Measurements from ENCODE around the gene TBC1D22A.

TBC1D22A gene

GRCh38 chr22:46964773-46965550, 202.5 kb downstream of the TBC1D22A start:
- DNase-seq: no peak

GRCh38 chr22:46965555-46966494, 203.4 kb downstream of the TBC1D22A start:
- DNase-seq: no peak

- DNase-seq: no peak
Measured at GRCh38 chr22:46966495-46966845, 204.0 kb downstream of the TBC1D22A start.

- no peak for DNase-seq
Measured at GRCh38 chr22:46966846-46967245, 204.4 kb downstream of the TBC1D22A start.

- DNase-seq: no peak
Measured at GRCh38 chr22:46967445-46968358, 205.3 kb downstream of the TBC1D22A start.

- no peak for DNase-seq
Measured at GRCh38 chr22:46968359-46968740, 205.9 kb downstream of the TBC1D22A start.

- no peak for DNase-seq
Measured at GRCh38 chr22:46968848-46969247, 206.4 kb downstream of the TBC1D22A start.

- DNase-seq: peak; percentile 67
Measured at GRCh38 chr22:46969491-46969890, 207.0 kb downstream of the TBC1D22A start.

GRCh38 chr22:46969961-46970360, 207.5 kb downstream of the TBC1D22A start:
- no peak for DNase-seq

GRCh38 chr22:46970411-46971098, 208.1 kb downstream of the TBC1D22A start:
- DNase-seq: no peak

GRCh38 chr22:46971099-46971763, 208.8 kb downstream of the TBC1D22A start:
- no peak for DNase-seq

GRCh38 chr22:46971764-46972125, 209.3 kb downstream of the TBC1D22A start:
- DNase-seq: no peak

- DNase-seq: no peak
Measured at GRCh38 chr22:46972256-46972655, 209.8 kb downstream of the TBC1D22A start.

- no peak for DNase-seq
Measured at GRCh38 chr22:46972901-46973831, 210.7 kb downstream of the TBC1D22A start.

GRCh38 chr22:46974077-46974476, 211.6 kb downstream of the TBC1D22A start:
- no peak for DNase-seq

GRCh38 chr22:46974631-46975585, 212.5 kb downstream of the TBC1D22A start:
- no peak for DNase-seq

- DNase-seq: no peak
Measured at GRCh38 chr22:46976143-46976542, 213.7 kb downstream of the TBC1D22A start.

GRCh38 chr22:46976598-46976997, 214.1 kb downstream of the TBC1D22A start:
- no peak for DNase-seq

- no peak for DNase-seq
Measured at GRCh38 chr22:46977656-46978343, 215.3 kb downstream of the TBC1D22A start.
